ENCODE results near the gene TMEM238. TPM values are rescaled to one million over a fixed set of nuclear protein-coding genes. Genes with fewer than 3 reads are reported as not detected.
A peak's percentile ranks its signal among the peaks of the same experiment; 100 is the strongest.

The TMEM238 gene
- total and polyA plus RNA-seq, 9 of the 15 experiments (the other 6 are each of a cell fraction or from before 2014, with no cell fraction given), result 0.18 to 5.1 (median 1.3) TPM; not detected in 4

GRCh38 chr19:55340784-55341147, 43.3 kb downstream of the TMEM238 start (continued):
- TF ChIP-seq REST (IDR thresholded peaks at IDR 0.05; ENCODE audit: borderline replicate concordance), result peak; percentile 7; the same call in 1 of the 2 replicates
- no peak for TF ChIP-seq REST (CRISPR knock-in tag; IDR thresholded peaks at IDR 0.05; ENCODE audit: low read depth)
- 0 out of 2 replicates have a peak, but pooled peaks have one; percentile 4 for TF ChIP-seq OTX1 (CRISPR knock-in tag; IDR thresholded peaks at IDR 0.05)
- peak in 1 of 2 experiments; percentile 18; a peak in 1 of 4 replicates for TF ChIP-seq HDAC1 (IDR thresholded peaks at IDR 0.05)
- TF ChIP-seq SMARCE1 (IDR thresholded peaks at IDR 0.05), result peak; percentile 12; the same call in 1 of the 2 replicates

Measured in K562 (cell line).